H1 (cell line): ENCODE results near the gene CPSF7. TPM values are rescaled to one million over a fixed set of nuclear protein-coding genes. Genes with fewer than 3 reads are reported as not detected.

Experiments
- CTCF ChIA-PET: fragments of 300-600 bp; sonication (Branson Sonifier 250); formaldehyde crosslinking; loops from one replicate; lab custom pipeline; 2021; ENCODE audit not compliant: partially characterized antibody; lab: Charles Lee
- POLR2A ChIA-PET: fragments of 300-600 bp; sonication (Branson Sonifier 250); formaldehyde crosslinking; loops from one replicate; lab custom pipeline; 2021; ENCODE audit warnings: inconsistent platforms; ENCODE audit not compliant: partially characterized antibody; lab: Charles Lee
- DNase-seq, 2 experiments: peaks; one replicate each; pipeline versions ENCODE4 v3.0.0 to v3.0.0-alpha.2; 2010 to 2022; ENCODE audit warnings: low spot score in 2 of 2, low read depth in 1 of 2, mixed read lengths in 1 of 2
- FAIRE-seq: peaks from 2 replicates; lab custom pipeline; 2011; peaks lifted over from hg19 to GRCh38; lab: Jason Lieb, UNC
- H2AFZ ChIP-seq: 2 replicates; pipeline ENCODE4 v1.8.1; 2012; ENCODE audit warnings: low read length, inconsistent platforms
- H2AK5ac ChIP-seq: 2 replicates; pipeline ENCODE4 v1.6.1; 2013; ENCODE audit warnings: low read depth, low read length
- H2BK120ac ChIP-seq: replicated peaks from 2 replicates; pipeline ENCODE3; 2013; ENCODE audit warnings: low read depth, low read length, inconsistent platforms
- H2BK12ac ChIP-seq: 2 replicates; pipeline ENCODE4 v1.6.1; 2013; ENCODE audit warnings: low read depth, low read length
- H2BK15ac ChIP-seq: 2 replicates; pipeline ENCODE4 v1.6.1; 2013; ENCODE audit warnings: low read length
- H2BK20ac ChIP-seq: 2 replicates; pipeline ENCODE4 v1.6.1; 2013; ENCODE audit warnings: low read length
- H2BK5ac ChIP-seq: 2 replicates; pipeline ENCODE4 v1.6.1; 2013; ENCODE audit warnings: low read depth, low read length
- H3K14ac ChIP-seq: 2 replicates; pipeline ENCODE4 v1.6.1; 2013; ENCODE audit warnings: inconsistent platforms; ENCODE audit not compliant: insufficient read length
- H3K18ac ChIP-seq: 2 replicates; pipeline ENCODE4 v1.6.1; 2013; ENCODE audit warnings: low read length; ENCODE audit errors: extremely low read depth
- H3K23ac ChIP-seq: 2 replicates; pipeline ENCODE4 v1.6.1; 2013; ENCODE audit warnings: inconsistent platforms; ENCODE audit not compliant: insufficient read length
- H3K23me2 ChIP-seq: 2 replicates; pipeline ENCODE4 v1.6.1; 2013; ENCODE audit warnings: low read depth, low read length
- H3K27ac ChIP-seq: 2 replicates; pipeline ENCODE4 v1.6.1; 2011; ENCODE audit warnings: low read depth, low read length, inconsistent platforms
- H3K27me3 ChIP-seq, 4 experiments: replicated peaks in 1 of 4; 1 replicate in 1 of 4; 2 replicates in 3 of 4; pipeline versions ENCODE4 v1.6.1 to v1.8.1; 2011 to 2013; ENCODE audit warnings: low read length in 3 of 4, mild to moderate bottlenecking in 3 of 4, inconsistent platforms in 2 of 4, mixed read lengths in 2 of 4, moderate library complexity in 1 of 4; ENCODE audit not compliant: control insufficient read depth in 3 of 4, insufficient read depth in 3 of 4; ENCODE audit errors: extremely low read depth in 1 of 4
- H3K36me3 ChIP-seq, 4 experiments: 2 replicates each; pipeline versions ENCODE4 v1.6.1 to v1.8.1; 2011 to 2013; ENCODE audit warnings: mild to moderate bottlenecking in 4 of 4, low read length in 3 of 4, moderate library complexity in 2 of 4, control low read depth in 1 of 4, inconsistent platforms in 1 of 4; ENCODE audit not compliant: insufficient read depth in 4 of 4, control insufficient read depth in 2 of 4
- H3K4ac ChIP-seq: replicated peaks from 2 replicates; pipeline ENCODE3; 2013; ENCODE audit warnings: low read length, low read depth, mixed read lengths, inconsistent platforms; ENCODE audit not compliant: insufficient read length
- H3K4me1 ChIP-seq, 4 experiments: replicated peaks in 1 of 4; 1 replicate in 1 of 4; 2 replicates in 3 of 4; pipeline versions ENCODE4 v1.6.1 to v1.8.1; 2011 to 2013; ENCODE audit warnings: low read length in 3 of 4, inconsistent platforms in 2 of 4, mixed read lengths in 1 of 4; ENCODE audit not compliant: insufficient read depth in 4 of 4, control insufficient read depth in 3 of 4
- H3K4me2 ChIP-seq, 2 experiments: 2 replicates each; pipeline versions ENCODE4 v1.6.1 to v1.8.1; 2011 to 2013; ENCODE audit warnings: low read depth in 2 of 2, low read length in 2 of 2, control low read depth in 1 of 2, inconsistent platforms in 1 of 2, mild to moderate bottlenecking in 1 of 2; ENCODE audit not compliant: insufficient read depth in 1 of 2
- H3K4me3 ChIP-seq, 4 experiments: fragments of 200-600, 300-600 bp in 1 of 4; sonication (generic), shearing (Covaris generic), sonication (Bioruptor Twin) in 1 of 4; 2 replicates each; pipeline versions ENCODE4 v1.5.1 to v1.8.1; 2011 to 2016; ENCODE audit warnings: low read length in 4 of 4, low read depth in 3 of 4, control low read depth in 2 of 4, inconsistent platforms in 2 of 4, mild to moderate bottlenecking in 2 of 4, mixed read lengths in 1 of 4, moderate library complexity in 1 of 4; ENCODE audit not compliant: insufficient read depth in 2 of 4; ENCODE audit errors: extremely low read depth in 1 of 4
- H3K56ac ChIP-seq: replicated peaks from 2 replicates; pipeline ENCODE3; 2013; ENCODE audit warnings: low read depth, mild to moderate bottlenecking, mixed read lengths, low read length, inconsistent platforms; ENCODE audit not compliant: insufficient read length
- H3K79me1 ChIP-seq: 2 replicates; pipeline ENCODE4 v1.6.1; 2013; ENCODE audit warnings: low read depth, low read length, control low read depth
- H3K79me2 ChIP-seq, 2 experiments: 2 replicates each; pipeline versions ENCODE4 v1.6.1 to v1.8.1; 2012 to 2013; ENCODE audit warnings: low read length in 2 of 2, mild to moderate bottlenecking in 2 of 2, inconsistent platforms in 1 of 2; ENCODE audit not compliant: insufficient read depth in 2 of 2, control insufficient read depth in 1 of 2
- H3K9ac ChIP-seq, 4 experiments: replicated peaks in 1 of 4; 1 replicate in 1 of 4; 2 replicates in 3 of 4; pipeline versions ENCODE4 v1.6.1 to v1.8.1; 2011 to 2013; ENCODE audit warnings: low read depth in 3 of 4, low read length in 3 of 4, control low read depth in 2 of 4, mild to moderate bottlenecking in 2 of 4, moderate library complexity in 2 of 4, inconsistent platforms in 1 of 4; ENCODE audit errors: extremely low read depth in 1 of 4
- H3K9me3 ChIP-seq, 2 experiments: 2 replicates each; pipeline versions ENCODE4 v1.6.1 to v1.8.1; 2012 to 2013; ENCODE audit warnings: mild to moderate bottlenecking in 2 of 2, moderate library complexity in 2 of 2, control low read depth in 1 of 2, inconsistent platforms in 1 of 2, low read depth in 1 of 2, low read length in 1 of 2, mixed read lengths in 1 of 2; ENCODE audit not compliant: insufficient read depth in 2 of 2
- H4K20me1 ChIP-seq, 2 experiments: replicated peaks in 1 of 2; 2 replicates each; pipeline versions ENCODE3 to v1.8.1; 2011 to 2013; ENCODE audit warnings: inconsistent platforms in 2 of 2, low read length in 2 of 2, mild to moderate bottlenecking in 1 of 2; ENCODE audit not compliant: insufficient read depth in 2 of 2, control insufficient read depth in 1 of 2
- H4K5ac ChIP-seq: 2 replicates; pipeline ENCODE4 v1.6.1; 2013; ENCODE audit warnings: low read length, low read depth, mixed read lengths, inconsistent platforms; ENCODE audit not compliant: insufficient read length
- H4K8ac ChIP-seq: 2 replicates; pipeline ENCODE4 v1.8.0; 2013; ENCODE audit warnings: mild to moderate bottlenecking, moderate library complexity, low read length, inconsistent platforms; ENCODE audit not compliant: insufficient read depth; ENCODE audit errors: extremely low read depth
- H4K91ac ChIP-seq: replicated peaks from 2 replicates; pipeline ENCODE3; 2013; ENCODE audit warnings: low read length, mixed read lengths, inconsistent platforms; ENCODE audit not compliant: insufficient read length
- CTCF ChIP-seq, 3 experiments: IDR thresholded peaks; 1 replicate in 2 of 3; 2 replicates in 1 of 3; pipeline versions ENCODE4 v1.5.1 to v1.6.1; 2011; ENCODE audit warnings: low read length in 3 of 3, mild to moderate bottlenecking in 3 of 3, inconsistent platforms in 2 of 3, low read depth in 1 of 3, moderate library complexity in 1 of 3; ENCODE audit not compliant: insufficient read depth in 1 of 3; ENCODE audit errors: control extremely low read depth in 1 of 3
- RAD21 ChIP-seq, 2 experiments: IDR thresholded peaks in 1 of 2; conservative IDR thresholded peaks in 1 of 2; 2 replicates each; pipeline ENCODE4 v1.6.1; 2011; ENCODE audit warnings: low read depth in 2 of 2, low read length in 2 of 2, improper control_type of control experiment in 1 of 2, inconsistent platforms in 1 of 2, mild to moderate bottlenecking in 1 of 2, moderate library complexity in 1 of 2
- WGBS, 2 experiments: shearing (Covaris generic) in 1 of 2; methylation state at CpG; one replicate each; pipeline versions ENCODE4 v1.1.6 to v1.1.7; 2013 to 2015; ENCODE audit warnings: low lambda C conversion rate in 2 of 2, mixed read lengths in 2 of 2, inconsistent platforms in 1 of 2, low coverage in 1 of 2, missing lambda C conversion rate in 1 of 2; ENCODE audit not compliant: insufficient replicate concordance in 2 of 2, insufficient coverage in 1 of 2, insufficient read length in 1 of 2; ENCODE audit errors: extremely low coverage in 1 of 2, missing lambda C conversion rate in 1 of 2; 5-methylcytosine and 5-hydroxymethylcytosine counted together
- polyA plus RNA-seq, 7 experiments: library from polyadenylated mRNA; depleted of rRNA in 3 of 7; stranded (reverse) in 5 of 7; unstranded in 2 of 7; fragments of >200 nt in 5 of 7; fragments of 200-250 nt in 2 of 7; gene quantifications; 1 replicate in 5 of 7; 2 replicates in 1 of 7; 4 replicates in 1 of 7; pipeline versions ENCODE4 v1.2.1 to v1.2.3, GENCODE V29; 2011 to 2013; ENCODE audit warnings: missing spikeins in 2 of 7, mixed read lengths in 2 of 7
- total RNA-seq: library from RNA; stranded (reverse); fragmentation: NEBNext Ultra II Directional; extraction: Animal tissue kit (Norgen Biotek cat#: 25700); gene quantifications from 2 replicates; pipeline ENCODE4 v1.2.1, GENCODE V29; 2021
- TF ChIP-seq, protein P1 (sequence below): IDR thresholded peaks from 2 replicates; pipeline ENCODE4 v1.6.1; 2011; ENCODE audit warnings: low read length, improper control_type of control experiment

The CPSF7 gene
- total and polyA plus RNA-seq, 2 of the 8 experiments (the other 6 are each of a cell fraction or from before 2014, with no cell fraction given): 95.9 to 122 TPM

DNA sequence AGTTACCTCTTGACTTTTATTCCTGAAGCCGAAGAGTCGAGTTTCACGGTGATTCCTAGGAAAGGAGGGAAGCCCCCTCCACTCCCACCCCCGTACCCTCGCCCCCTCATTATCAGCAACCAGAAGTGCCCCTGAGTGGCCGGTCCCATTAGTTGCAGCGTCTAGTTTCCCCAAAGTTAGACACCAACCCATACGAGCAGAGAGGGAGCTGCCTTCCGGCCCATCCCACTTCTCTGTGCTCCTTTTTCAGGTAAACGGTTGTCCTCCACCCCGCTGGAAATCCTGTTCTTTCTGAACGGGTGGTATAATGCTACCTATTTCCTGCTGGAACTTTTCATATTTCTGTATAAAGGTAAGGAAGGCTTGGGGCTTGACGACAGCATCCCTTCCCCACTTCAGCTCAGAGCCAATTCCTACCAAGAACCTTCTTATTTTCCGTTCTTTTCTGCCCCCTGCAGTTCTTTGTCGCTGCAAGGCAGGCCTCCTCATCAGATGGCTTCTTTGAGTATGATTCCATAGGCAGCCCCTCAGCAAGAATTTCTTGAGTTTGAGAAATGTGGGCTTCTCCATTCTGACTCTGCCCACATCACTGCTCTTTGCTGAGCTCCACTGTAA, 36.7 kb downstream of the CPSF7 start:
- H3K4me1 ChIP-seq: peaks cover 0 to 2% (median 0%) of the 10 kb centered on the region in 4 experiments; a peak in 2 of 7 replicates
- peaks cover 0 to 4% of the 10 kb centered on the region in 2 experiments; a peak in 1 of 4 replicates for H3K9me3 ChIP-seq
- H3K56ac ChIP-seq: no peak overlapping the region
- no peak overlapping the region for H3K4ac ChIP-seq
- POLR2A ChIA-PET: interaction anchor here (0.6 to 8.0 kb wide), 26 partner anchors 9 to 111 kb away, joined by 3 to 108 read pairs (median 5); partner anchors contain the start of genes CPSF7, CYB561A3, DDB1 and SDHAF2
- no peak overlapping the region for H4K5ac ChIP-seq
- H2BK5ac ChIP-seq: 0 out of 2 replicates have a peak overlapping the region, but pooled peaks have one; percentile 66
- 19% methylated on average over 12 of the region's 15 CpGs; no CpG with 5 or more reads in 1 of the 2 experiments for WGBS, 2 experiments
- DNase-seq: no peak
- no peak overlapping the region for H3K14ac ChIP-seq
- H2BK12ac ChIP-seq: no peak overlapping the region
- peaks cover 12% of the 10 kb centered on the region for H3K23me2 ChIP-seq
- H4K20me1 ChIP-seq: no peaks in the 10 kb centered on the region
- no peaks in the 10 kb centered on the region for H3K27me3 ChIP-seq
- H3K18ac ChIP-seq: no peak overlapping the region
- no peak for FAIRE-seq
- CTCF ChIA-PET: interaction anchor here (0.8 to 5.2 kb wide), 17 partner anchors 9 to 543 kb away, joined by 3 to 41 read pairs (median 4); partner anchors contain the start of genes DDB1, TKFC and TMEM138
- no peaks in the 10 kb centered on the region; a peak in 1 of 4 replicates for H3K79me2 ChIP-seq
- peak overlapping the region; percentile 76 to 98 (median 83) for H3K4me3 ChIP-seq
- H4K8ac ChIP-seq: peak overlapping the region; percentile 84; the same call in 1 of the 2 replicates
- no peak overlapping the region for H2BK15ac ChIP-seq
- H4K91ac ChIP-seq: no peak overlapping the region
- H3K36me3 ChIP-seq: peaks cover 2 to 14% (median 4%) of the 10 kb centered on the region in 4 experiments; a peak in 4 of 8 replicates
- H3K27ac ChIP-seq: no peak overlapping the region
- H3K23ac ChIP-seq: no peak overlapping the region
- H2AK5ac ChIP-seq: no peak overlapping the region
- peak overlapping the region; percentile 76 to 95 for H3K4me2 ChIP-seq
- no peaks in the 10 kb centered on the region for H3K79me1 ChIP-seq
- peak overlapping the region in 2 of 4 experiments; percentile 78 to 87; a peak in 4 of 7 replicates for H3K9ac ChIP-seq
- H2BK120ac ChIP-seq: no peak overlapping the region
- no peak overlapping the region for H2BK20ac ChIP-seq
- peak overlapping the region; percentile 54; the same call in 1 of the 2 replicates for H2AFZ ChIP-seq
- TF ChIP-seq, protein P1, sequence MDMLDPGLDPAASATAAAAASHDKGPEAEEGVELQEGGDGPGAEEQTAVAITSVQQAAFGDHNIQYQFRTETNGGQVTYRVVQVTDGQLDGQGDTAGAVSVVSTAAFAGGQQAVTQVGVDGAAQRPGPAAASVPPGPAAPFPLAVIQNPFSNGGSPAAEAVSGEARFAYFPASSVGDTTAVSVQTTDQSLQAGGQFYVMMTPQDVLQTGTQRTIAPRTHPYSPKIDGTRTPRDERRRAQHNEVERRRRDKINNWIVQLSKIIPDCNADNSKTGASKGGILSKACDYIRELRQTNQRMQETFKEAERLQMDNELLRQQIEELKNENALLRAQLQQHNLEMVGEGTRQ: no peak
- peak; percentile 18; a peak in 2 of 4 replicates for TF ChIP-seq RAD21 (IDR thresholded peaks at IDR 0.05 in 1 of 2, conservative IDR thresholded peaks at IDR 0.05 in 1 of 2; ENCODE audit: low read depth in 2 of 2, low read length in 2 of 2)
- TF ChIP-seq CTCF (IDR thresholded peaks at IDR 0.05; ENCODE audit: control extremely low read depth in 1 of 3, insufficient read depth in 1 of 3, low read depth in 1 of 3, low read length in 3 of 3): peak in 1 of 3 experiments; percentile 12; a peak in 1 of 4 replicates
